ENCODE results near the gene SMPD3.

DNA sequence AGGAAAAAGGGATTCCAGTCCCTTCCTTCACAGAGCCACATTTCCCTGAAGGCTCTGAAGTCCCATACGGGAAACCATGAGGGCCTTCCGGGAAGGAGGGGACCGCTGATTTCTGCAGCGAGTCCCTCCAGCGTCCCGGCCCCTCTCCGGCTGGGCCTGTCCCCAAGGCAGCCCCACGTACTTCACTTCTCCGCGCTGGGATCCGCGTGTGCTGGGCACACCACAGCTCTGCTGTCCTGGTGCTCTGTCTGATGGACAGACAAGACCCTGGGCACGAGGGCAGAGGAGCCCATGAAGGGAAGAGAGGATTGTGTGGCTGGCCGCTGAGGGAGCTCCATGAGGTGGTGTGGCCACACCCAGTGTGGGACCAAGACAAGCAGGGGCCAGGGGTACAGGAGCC lies 80.4 kb downstream of the SMPD3 start:
- TF ChIP-seq, protein P1, sequence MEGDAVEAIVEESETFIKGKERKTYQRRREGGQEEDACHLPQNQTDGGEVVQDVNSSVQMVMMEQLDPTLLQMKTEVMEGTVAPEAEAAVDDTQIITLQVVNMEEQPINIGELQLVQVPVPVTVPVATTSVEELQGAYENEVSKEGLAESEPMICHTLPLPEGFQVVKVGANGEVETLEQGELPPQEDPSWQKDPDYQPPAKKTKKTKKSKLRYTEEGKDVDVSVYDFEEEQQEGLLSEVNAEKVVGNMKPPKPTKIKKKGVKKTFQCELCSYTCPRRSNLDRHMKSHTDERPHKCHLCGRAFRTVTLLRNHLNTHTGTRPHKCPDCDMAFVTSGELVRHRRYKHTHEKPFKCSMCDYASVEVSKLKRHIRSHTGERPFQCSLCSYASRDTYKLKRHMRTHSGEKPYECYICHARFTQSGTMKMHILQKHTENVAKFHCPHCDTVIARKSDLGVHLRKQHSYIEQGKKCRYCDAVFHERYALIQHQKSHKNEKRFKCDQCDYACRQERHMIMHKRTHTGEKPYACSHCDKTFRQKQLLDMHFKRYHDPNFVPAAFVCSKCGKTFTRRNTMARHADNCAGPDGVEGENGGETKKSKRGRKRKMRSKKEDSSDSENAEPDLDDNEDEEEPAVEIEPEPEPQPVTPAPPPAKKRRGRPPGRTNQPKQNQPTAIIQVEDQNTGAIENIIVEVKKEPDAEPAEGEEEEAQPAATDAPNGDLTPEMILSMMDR (IDR thresholded peaks at IDR 0.05): no peak
- no peak for TF ChIP-seq ZFX (IDR thresholded peaks at IDR 0.05; ENCODE audit: borderline replicate concordance)

Data from 22Rv1 (cell line).